Osteocyte (in vitro differentiated cells): Measurements from ENCODE around the gene NRXN2. TPM values are rescaled to one million over a fixed set of nuclear protein-coding genes. Genes with fewer than 3 reads are reported as not detected.
A peak's percentile ranks its signal among the peaks of the same experiment; 100 is the strongest.

Source experiments
- DNase-seq: peaks from one replicate; pipeline ENCODE4 v3.0.0; 2021; ENCODE audit warnings: mixed read lengths; ENCODE audit not compliant: unreplicated experiment; ENCODE audit errors: extremely low spot score
- H3K27ac Mint-ChIP-seq: one replicate; pipeline ENCODE4 v1.8.0; 2021; ENCODE audit warnings: mild to moderate bottlenecking, mixed read lengths; ENCODE audit not compliant: unreplicated experiment
- H3K27me3 Mint-ChIP-seq: one replicate; pipeline ENCODE4 v1.8.0; 2021; ENCODE audit warnings: mixed read lengths; ENCODE audit not compliant: unreplicated experiment
- H3K36me3 Mint-ChIP-seq: one replicate; pipeline ENCODE4 v1.8.0; 2021; ENCODE audit warnings: mixed read lengths; ENCODE audit not compliant: unreplicated experiment
- H3K4me1 Mint-ChIP-seq: one replicate; pipeline ENCODE4 v1.8.0; 2021; ENCODE audit warnings: mixed read lengths; ENCODE audit not compliant: unreplicated experiment
- H3K4me3 Mint-ChIP-seq: one replicate; pipeline ENCODE4 v1.8.0; 2021; ENCODE audit warnings: mild to moderate bottlenecking, moderate library complexity, mixed read lengths; ENCODE audit not compliant: unreplicated experiment
- H3K9me3 Mint-ChIP-seq: one replicate; pipeline ENCODE4 v1.8.0; 2021; ENCODE audit warnings: mixed read lengths; ENCODE audit not compliant: unreplicated experiment
- total RNA-seq: library from RNA; stranded (reverse); gene quantifications from 2 replicates; pipeline ENCODE4 v1.2.1, GENCODE V29; 2021
- TF ChIP-seq, protein P1 (sequence below): fragments of 200-600 bp; sonication (generic); IDR thresholded peaks from 2 replicates; pipeline ENCODE4 v1.5.0; 2021; ENCODE audit warnings: antibody characterized with exemption, mild to moderate bottlenecking, moderate library complexity

The NRXN2 gene
- total RNA-seq, 1 donor from 2014 or later, result 2.6 TPM

- Mint-ChIP-seq H3K9me3 (no peaks in the 10 kb centered on the region), H3K36me3 (no peaks in the 10 kb centered on the region), H3K27me3 (peaks cover 6% of the 10 kb centered on the region), H3K27ac (no peak overlapping the region), H3K4me3 (no peak overlapping the region), H3K4me1 (peaks cover 5% of the 10 kb centered on the region)
- no peak for DNase-seq
- TF ChIP-seq, protein P1, sequence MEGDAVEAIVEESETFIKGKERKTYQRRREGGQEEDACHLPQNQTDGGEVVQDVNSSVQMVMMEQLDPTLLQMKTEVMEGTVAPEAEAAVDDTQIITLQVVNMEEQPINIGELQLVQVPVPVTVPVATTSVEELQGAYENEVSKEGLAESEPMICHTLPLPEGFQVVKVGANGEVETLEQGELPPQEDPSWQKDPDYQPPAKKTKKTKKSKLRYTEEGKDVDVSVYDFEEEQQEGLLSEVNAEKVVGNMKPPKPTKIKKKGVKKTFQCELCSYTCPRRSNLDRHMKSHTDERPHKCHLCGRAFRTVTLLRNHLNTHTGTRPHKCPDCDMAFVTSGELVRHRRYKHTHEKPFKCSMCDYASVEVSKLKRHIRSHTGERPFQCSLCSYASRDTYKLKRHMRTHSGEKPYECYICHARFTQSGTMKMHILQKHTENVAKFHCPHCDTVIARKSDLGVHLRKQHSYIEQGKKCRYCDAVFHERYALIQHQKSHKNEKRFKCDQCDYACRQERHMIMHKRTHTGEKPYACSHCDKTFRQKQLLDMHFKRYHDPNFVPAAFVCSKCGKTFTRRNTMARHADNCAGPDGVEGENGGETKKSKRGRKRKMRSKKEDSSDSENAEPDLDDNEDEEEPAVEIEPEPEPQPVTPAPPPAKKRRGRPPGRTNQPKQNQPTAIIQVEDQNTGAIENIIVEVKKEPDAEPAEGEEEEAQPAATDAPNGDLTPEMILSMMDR, result no peak
Observed at GRCh38 chr11:64566915-64567891, 155.8 kb downstream of the NRXN2 start.

- TF ChIP-seq, protein P1, result no peak
- H3K27me3 Mint-ChIP-seq, result peaks cover 6% of the 10 kb centered on the region
- no peak overlapping the region for H3K4me3 Mint-ChIP-seq
- H3K27ac Mint-ChIP-seq, result no peak overlapping the region
- H3K36me3 Mint-ChIP-seq, result no peaks in the 10 kb centered on the region
- no peak for DNase-seq
- H3K4me1 Mint-ChIP-seq, result peaks cover 5% of the 10 kb centered on the region
- H3K9me3 Mint-ChIP-seq, result no peaks in the 10 kb centered on the region
Observed at GRCh38 chr11:64566042-64566914, 156.7 kb downstream of the NRXN2 start.

DNA sequence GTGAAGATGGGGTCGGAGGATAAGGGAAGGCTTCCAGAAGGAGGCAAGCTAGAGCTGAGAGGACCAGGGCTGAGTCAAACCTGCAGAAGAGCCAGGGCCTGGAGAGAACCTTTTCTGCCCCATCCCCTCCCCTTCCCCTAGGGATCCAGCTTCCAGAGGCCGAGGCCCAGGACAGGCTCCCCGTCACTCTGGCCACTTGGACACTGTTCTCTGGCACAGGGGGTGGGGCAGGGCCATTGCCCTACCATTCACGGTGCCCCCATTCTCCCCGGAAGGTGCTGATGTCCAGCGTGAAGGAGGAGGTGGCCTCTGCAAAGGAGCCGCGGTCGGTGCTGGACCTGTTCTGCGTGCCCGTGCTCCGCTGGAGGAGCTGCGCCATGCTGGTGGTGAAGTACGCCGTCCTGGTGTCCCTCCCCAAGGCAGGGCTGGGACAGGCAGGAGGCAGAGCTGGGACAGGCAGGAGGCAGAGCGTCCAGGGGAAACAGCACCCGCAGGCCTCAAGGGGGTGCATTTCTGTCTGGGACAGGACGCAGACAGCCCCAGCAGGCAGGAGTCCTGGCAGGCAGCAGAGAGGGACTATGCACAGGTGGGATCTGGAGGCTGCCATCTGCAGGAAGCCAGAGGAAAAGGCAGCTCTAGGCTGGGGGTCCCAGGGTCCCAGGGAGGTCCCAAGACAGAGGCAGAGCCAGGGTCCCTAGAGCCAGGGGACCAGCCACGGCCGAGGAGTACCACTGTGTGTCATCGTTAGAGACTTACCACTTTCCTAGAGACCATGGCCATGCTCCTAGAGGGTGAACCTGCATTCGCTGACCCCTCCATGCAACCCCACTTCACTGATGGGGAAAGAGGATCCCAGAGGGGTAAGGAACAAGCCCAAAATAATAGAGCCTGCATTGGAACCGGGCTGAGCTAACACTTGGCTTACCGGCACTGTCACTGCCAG, 157.8 kb downstream of the NRXN2 start:
- Mint-ChIP-seq H3K9me3 (no peaks in the 10 kb centered on the region), H3K4me3 (no peak overlapping the region), H3K4me1 (peaks cover 5% of the 10 kb centered on the region), H3K27ac (no peak overlapping the region), H3K36me3 (no peaks in the 10 kb centered on the region), H3K27me3 (peaks cover 10% of the 10 kb centered on the region)
- DNase-seq, result no peak
- TF ChIP-seq, protein P1, result peak; percentile 8

DNA sequence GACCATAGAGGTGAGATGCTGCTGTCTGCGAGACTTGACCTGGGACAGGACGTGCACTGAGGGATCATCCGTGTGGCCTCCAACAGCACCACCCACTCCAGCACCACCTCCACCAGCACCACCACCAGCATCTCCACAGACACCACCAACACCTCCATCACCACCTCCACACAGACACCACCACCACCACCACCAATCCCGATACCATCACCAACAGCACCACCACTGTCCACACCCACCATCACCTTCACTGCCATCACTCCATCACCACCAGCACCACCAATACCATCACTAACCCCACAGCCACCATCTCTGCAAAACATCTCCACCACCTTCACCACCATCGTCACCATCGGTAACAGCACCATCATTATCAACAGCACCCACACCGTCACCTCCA, 158.6 kb downstream of the NRXN2 start:
- Mint-ChIP-seq H3K27me3 (peaks cover 10% of the 10 kb centered on the region), H3K36me3 (no peaks in the 10 kb centered on the region), H3K4me3 (no peak overlapping the region), H3K9me3 (no peaks in the 10 kb centered on the region), H3K4me1 (peaks cover 5% of the 10 kb centered on the region), H3K27ac (no peak overlapping the region)
- DNase-seq, result no peak
- TF ChIP-seq, protein P1, result no peak
